ENCODE data around the gene NFILZ.

Gene NFILZ

GRCh38 chr19:8664671-8665057 lies 34.2 kb downstream of the NFILZ start:
- H3K4me3 ChIP-seq (ENCODE audit: low read depth, low read length) = peak overlapping the region; percentile 16
- no peak for DNase-seq (ENCODE audit: low read depth)
- TF ChIP-seq MYC (IDR thresholded peaks at IDR 0.05; ENCODE audit: low read depth, low read length) = no peak
- TF ChIP-seq CTCF (IDR thresholded peaks at IDR 0.05; ENCODE audit: low read depth, low read length) = no peak
- TF ChIP-seq, protein P1, sequence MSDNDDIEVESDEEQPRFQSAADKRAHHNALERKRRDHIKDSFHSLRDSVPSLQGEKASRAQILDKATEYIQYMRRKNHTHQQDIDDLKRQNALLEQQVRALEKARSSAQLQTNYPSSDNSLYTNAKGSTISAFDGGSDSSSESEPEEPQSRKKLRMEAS (IDR thresholded peaks at IDR 0.05; ENCODE audit: low read depth, low read length) = no peak
- no peak for TF ChIP-seq POLR2A (IDR thresholded peaks at IDR 0.05; ENCODE audit: extremely low read depth, insufficient read length)

- TF ChIP-seq MYC (IDR thresholded peaks at IDR 0.05; ENCODE audit: low read depth, low read length) (no peak), POLR2A (IDR thresholded peaks at IDR 0.05; ENCODE audit: extremely low read depth, insufficient read length) (no peak), CTCF (IDR thresholded peaks at IDR 0.05; ENCODE audit: low read depth, low read length) (no peak)
- TF ChIP-seq, protein P1 (IDR thresholded peaks at IDR 0.05; ENCODE audit: low read depth, low read length) = no peak
- peak; percentile 76 for DNase-seq (ENCODE audit: low read depth)
- no peak overlapping the region for H3K4me3 ChIP-seq (ENCODE audit: low read depth, low read length)
These were observed 35.2 kb downstream of the NFILZ start for GRCh38 chr19:8665468-8666213.

- TF ChIP-seq CTCF (IDR thresholded peaks at IDR 0.05; ENCODE audit: low read depth, low read length) (no peak), POLR2A (IDR thresholded peaks at IDR 0.05; ENCODE audit: extremely low read depth, insufficient read length) (no peak), MYC (IDR thresholded peaks at IDR 0.05; ENCODE audit: low read depth, low read length) (no peak)
- TF ChIP-seq, protein P1 (IDR thresholded peaks at IDR 0.05; ENCODE audit: low read depth, low read length) = no peak
- peak; percentile 98 for DNase-seq (ENCODE audit: low read depth)
These were observed 36.5 kb downstream of the NFILZ start for GRCh38 chr19:8666814-8667405.

DNA sequence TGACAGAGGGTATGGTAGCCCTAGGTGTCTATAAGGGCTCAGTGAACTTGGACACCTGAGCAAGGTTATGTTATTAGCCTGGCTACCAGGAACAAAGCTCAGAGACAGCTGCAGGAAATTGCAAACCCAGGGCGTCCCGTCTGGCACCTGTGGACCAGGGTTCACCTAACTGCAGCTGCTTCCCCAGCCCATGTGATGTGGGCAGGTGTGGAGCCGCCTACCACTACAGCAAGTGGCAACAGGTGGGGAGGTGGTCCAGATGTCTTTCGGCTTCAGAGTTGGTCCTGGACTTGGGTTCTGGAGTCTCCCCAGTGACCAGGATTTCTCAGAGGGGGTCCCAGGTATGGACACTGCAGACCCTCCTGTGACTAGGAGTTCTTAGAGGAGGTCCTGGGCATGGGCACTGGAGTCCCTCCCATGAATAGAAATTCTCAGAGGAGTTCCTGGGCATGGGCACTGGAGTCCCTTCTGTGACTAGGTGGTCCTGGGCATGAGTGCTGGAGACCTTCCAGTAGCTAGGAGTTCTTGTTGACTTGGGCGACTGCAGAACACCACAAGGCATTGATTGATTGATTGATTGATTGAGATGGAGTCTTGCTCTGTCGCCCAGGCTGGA lies 43.0 kb downstream of the NFILZ start:
- H3K4me3 ChIP-seq (ENCODE audit: low read depth, low read length) = no peak overlapping the region
- no peak for TF ChIP-seq CTCF (IDR thresholded peaks at IDR 0.05; ENCODE audit: low read depth, low read length)
- TF ChIP-seq, protein P1 (IDR thresholded peaks at IDR 0.05; ENCODE audit: low read depth, low read length) = no peak
- no peak for TF ChIP-seq POLR2A (IDR thresholded peaks at IDR 0.05; ENCODE audit: extremely low read depth, insufficient read length)
- no peak for TF ChIP-seq MYC (IDR thresholded peaks at IDR 0.05; ENCODE audit: low read depth, low read length)
- no peak for DNase-seq (ENCODE audit: low read depth)

More at GRCh38 chr19:8666814-8667405, 36.5 kb downstream of the NFILZ start:
- peak overlapping the region; percentile 3 for H3K4me3 ChIP-seq (ENCODE audit: low read depth, low read length)

- TF ChIP-seq CTCF (IDR thresholded peaks at IDR 0.05; ENCODE audit: low read depth, low read length) (no peak), MYC (IDR thresholded peaks at IDR 0.05; ENCODE audit: low read depth, low read length) (no peak), POLR2A (IDR thresholded peaks at IDR 0.05; ENCODE audit: extremely low read depth, insufficient read length) (no peak)
- TF ChIP-seq, protein P1 (IDR thresholded peaks at IDR 0.05; ENCODE audit: low read depth, low read length) = no peak
- no peak for DNase-seq (ENCODE audit: low read depth)
These were observed 44.6 kb downstream of the NFILZ start for GRCh38 chr19:8675066-8675465.

More at GRCh38 chr19:8675066-8675465, 44.6 kb downstream of the NFILZ start:
- no peak overlapping the region for H3K4me3 ChIP-seq (ENCODE audit: low read depth, low read length)
